T47D (cell line): ENCODE data around the gene GUCY1B1.
"Not testable (repeated sequence)": the region's sequence is repeated elsewhere in the genome, so short reads cannot be mapped to it uniquely, and the experiment has no call there.

Experiments used
- DNase-seq, 2 experiments: peaks; one replicate each; pipeline versions ENCODE4 v3.0.0 to v3.0.0-alpha.2; 2011 to 2012; ENCODE audit warnings: low read depth in 1 of 2, low spot score in 1 of 2
- JUND ChIP-seq: IDR thresholded peaks from 2 replicates; pipeline ENCODE4 v1.6.1; 2012; ENCODE audit warnings: low read depth
- in situ Hi-C: cut with HindIII; loops from 2 replicates; pipeline ENCODE4 v1.10.0; 2016; ENCODE audit warnings: low sequenced_read_pairs, low pct_unique_long_range_greater_than_20kb

The GUCY1B1 gene

DNA sequence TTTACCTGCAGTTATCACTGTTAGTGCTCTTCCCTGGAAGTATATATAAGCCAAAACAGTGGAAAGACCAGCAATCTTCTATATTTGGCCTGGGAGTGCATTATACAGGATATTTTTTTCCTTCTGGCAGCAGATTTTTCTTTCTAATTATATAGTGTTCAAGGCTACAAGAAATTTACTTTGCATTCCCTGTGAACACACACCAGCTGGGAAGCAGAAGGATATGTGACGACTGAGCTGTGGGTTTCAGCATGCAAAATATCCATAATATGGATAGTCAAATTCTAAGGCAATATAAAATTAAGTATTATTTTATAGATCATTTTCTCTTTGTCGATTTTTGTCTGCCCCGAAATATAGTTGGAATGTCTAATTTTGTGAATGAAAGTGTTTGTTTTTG is 31.2 kb downstream of the GUCY1B1 start:
- in situ Hi-C loops, result no loop called here
- DNase-seq, result no peak

DNA sequence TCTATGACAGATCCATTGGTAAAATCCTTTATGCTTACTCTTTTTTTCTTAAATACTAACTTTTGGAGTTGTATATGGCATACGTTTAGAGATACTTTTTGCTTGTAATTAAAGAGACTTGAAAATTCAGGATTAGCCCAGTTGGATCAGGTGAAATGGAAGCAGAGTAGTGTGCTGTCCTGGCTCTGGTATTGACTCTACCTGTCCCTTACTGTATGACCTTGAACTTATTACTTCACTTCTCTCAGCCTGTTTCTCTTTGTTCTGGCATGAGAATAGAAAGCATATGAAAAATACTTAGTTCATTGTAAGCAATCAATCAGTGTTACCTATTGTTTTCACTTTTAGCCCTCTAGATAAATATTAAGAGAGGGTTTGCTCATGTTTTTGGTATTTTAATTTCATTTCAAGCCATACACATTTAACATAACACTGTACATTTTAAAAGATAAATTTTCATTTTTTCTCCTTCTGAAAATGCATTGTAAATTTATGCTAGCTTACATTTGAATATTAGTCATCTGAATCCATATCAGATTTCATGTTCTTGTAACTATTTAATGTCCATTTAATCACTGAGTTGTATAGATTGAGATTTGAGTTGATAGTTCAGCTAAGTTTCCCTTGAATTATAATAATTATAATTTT is 35.9 kb downstream of the GUCY1B1 start:
- no peak for TF ChIP-seq JUND
- DNase-seq, result no peak
- in situ Hi-C loops, result no loop called here

More for the DNA sequence above, 31.2 kb downstream of the GUCY1B1 start:
- TF ChIP-seq JUND, result no peak

GRCh38 chr4:155795991-155796390 is 37.2 kb downstream of the GUCY1B1 start:
- in situ Hi-C loops, result no loop called here
- DNase-seq, result peak; percentile 3 to 42
- TF ChIP-seq JUND, result no peak

GRCh38 chr4:155797581-155797980 is 38.8 kb downstream of the GUCY1B1 start:
- in situ Hi-C loops, DNase-seq: not testable (repeated sequence)

GRCh38 chr4:155799116-155799793 is 40.4 kb downstream of the GUCY1B1 start:
- TF ChIP-seq JUND, result no peak
- in situ Hi-C loops, result no loop called here

DNA sequence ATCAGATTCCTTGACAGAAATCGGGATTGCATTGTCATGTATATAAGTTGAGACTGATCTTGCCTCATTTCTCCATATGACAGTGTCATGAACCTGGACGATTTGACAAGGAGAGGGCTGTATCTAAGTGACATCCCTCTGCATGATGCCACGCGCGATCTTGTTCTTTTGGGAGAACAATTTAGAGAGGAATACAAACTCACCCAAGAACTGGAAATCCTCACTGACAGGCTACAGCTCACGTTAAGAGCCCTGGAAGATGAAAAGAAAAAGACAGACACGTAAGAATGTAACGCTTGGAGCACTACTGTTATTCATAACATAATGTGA is 40.9 kb downstream of the GUCY1B1 start:
- in situ Hi-C loops, result no loop called here
- no peak for DNase-seq
- TF ChIP-seq JUND, result no peak

More at GRCh38 chr4:155799116-155799793, 40.4 kb downstream of the GUCY1B1 start:
- no peak for DNase-seq

DNA sequence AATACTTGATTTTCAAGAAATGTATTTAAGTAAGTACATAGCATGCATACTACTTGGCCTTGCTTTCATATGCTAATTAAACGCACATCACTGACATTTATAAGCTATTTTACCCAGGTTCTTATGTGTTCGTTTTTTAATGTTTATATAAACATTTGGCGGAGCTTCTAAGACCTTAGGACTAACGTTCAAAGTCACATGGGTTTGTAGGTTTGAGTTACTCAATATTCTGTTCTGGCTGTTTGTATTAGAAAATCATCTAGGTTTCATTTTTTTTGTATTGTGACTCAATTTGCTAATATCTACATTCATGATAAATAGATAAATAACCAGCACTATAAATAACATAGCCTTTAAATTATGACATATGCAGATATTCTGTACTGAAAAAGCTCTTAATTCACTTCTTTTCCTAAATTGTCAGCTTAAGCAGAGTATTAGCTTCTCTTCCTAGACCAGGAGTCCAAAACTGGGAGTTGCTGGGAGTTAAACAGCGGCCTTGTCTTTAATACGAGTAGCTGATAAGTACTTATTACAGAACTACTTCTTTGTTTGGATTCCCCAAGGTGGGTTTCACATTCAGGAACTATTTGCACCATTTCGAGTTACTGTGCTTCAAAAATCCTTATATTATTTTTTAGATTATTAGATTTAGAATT is 42.0 kb downstream of the GUCY1B1 start:
- no peak for DNase-seq
- in situ Hi-C loops, result no loop called here
- TF ChIP-seq JUND, result no peak

GRCh38 chr4:155802190-155802959 is 43.6 kb downstream of the GUCY1B1 start:
- no peak for TF ChIP-seq JUND
- DNase-seq, result no peak
- in situ Hi-C loops, result no loop called here

- DNase-seq, result no peak
- in situ Hi-C loops, result no loop called here
- TF ChIP-seq JUND, result no peak
Measured at GRCh38 chr4:155805016-155805415, 46.2 kb downstream of the GUCY1B1 start.

DNA sequence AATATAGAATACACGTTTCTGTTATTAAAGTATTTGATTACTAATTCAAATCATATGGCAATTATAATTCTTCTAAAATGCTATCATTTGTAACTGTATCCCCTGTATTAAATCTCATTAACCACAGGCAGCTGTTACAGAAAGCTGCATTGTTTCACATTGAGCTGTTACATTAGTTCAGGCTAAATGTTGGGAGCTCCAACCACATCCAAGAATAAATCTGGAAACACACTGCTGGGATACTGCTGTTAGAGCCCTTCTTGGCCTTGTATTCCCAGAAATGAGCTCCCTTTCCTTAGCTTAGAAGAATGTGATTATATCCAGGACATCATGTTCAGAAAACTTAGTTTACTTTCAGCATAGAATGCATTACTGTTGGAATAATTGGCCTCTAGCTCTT is 48.2 kb downstream of the GUCY1B1 start:
- in situ Hi-C loops, result no loop called here
- TF ChIP-seq JUND, result no peak
- no peak for DNase-seq

GRCh38 chr4:155809835-155810234 is 51.0 kb downstream of the GUCY1B1 start:
- in situ Hi-C loops, result no loop called here
- no peak for TF ChIP-seq JUND
- DNase-seq, result peak; percentile 19 to 89

DNA sequence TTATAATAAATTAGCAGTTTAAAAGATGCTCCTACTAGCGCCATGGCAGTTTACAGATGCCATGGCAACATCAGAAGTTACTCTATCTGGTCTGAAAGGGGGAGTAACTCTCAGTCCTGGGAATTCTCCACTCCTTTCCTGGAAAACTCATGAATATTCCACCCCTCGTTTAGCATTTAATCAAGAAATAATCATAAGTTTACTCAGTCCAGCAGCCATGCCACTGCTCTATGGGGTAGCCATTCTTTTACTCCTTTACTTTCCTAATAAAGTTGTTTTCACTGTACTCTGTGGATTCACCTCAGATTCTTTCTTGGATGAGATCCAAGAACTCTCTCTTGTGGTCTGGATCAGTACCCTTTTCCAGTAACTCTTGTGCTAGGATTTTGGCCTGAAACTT is 52.3 kb downstream of the GUCY1B1 start:
- in situ Hi-C loops, result no loop called here
- no peak for DNase-seq
- TF ChIP-seq JUND, result no peak

- in situ Hi-C loops, result no loop called here
- no peak for TF ChIP-seq JUND
- DNase-seq, result peak in 1 of 2 experiments; percentile 32
Measured at GRCh38 chr4:155818639-155819038, 59.8 kb downstream of the GUCY1B1 start.
